Sigmoid colon (tissue), 3 donors: ENCODE results near the gene RAP1GAP.

Experiments
- CTCF ChIP-seq, 4 experiments: fragments of 450-650 bp in 3 of 4; fragments of 200-600 bp in 1 of 4; IDR thresholded peaks; one replicate each; pipeline ENCODE4 v1.5.1; 2016 to 2019; ENCODE audit warnings: antibody characterized with exemption in 4 of 4, mild to moderate bottlenecking in 3 of 4, moderate library complexity in 2 of 4
- POLR2A ChIP-seq, 2 donors: fragments of 450-650 bp; IDR thresholded peaks; one replicate each; pipeline ENCODE4 v1.6.1; 2016; ENCODE audit warnings: antibody characterized with exemption in 2 of 2, mild to moderate bottlenecking in 2 of 2, moderate library complexity in 2 of 2

DNA sequence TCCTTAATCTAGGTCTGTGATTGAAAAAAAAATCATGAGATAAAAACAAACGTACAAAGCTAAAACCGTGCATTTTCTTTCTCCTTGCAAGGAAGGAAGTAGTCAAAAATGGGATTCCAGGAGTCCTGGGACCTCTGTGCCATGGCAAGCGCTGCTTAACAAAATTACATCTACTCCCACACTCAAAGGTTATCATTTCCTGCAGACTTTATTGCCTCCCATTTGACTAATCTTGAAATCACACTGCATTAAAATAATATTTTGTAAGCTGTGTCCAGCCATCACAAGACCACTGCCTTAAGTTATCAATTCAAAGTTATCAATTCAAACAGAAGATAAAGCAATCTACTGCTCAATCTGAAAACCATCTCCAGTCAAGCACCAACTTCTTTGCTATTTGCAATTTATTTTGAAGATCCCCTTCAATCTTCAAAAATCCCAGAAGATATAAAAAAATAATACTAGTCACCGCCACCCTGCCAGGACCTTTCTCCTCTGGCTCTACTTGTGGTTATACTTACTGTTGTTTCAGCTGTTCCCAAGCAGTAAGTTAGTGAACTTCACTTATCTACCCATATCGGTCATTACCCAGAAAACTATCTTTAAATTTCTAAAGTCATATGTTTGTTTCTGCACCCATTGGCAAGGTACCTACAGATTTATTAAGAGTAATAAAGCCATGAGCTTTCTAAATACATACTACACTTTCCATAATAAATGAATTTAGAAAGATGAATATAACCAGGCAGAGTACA is 38.1 kb upstream of the RAP1GAP start:
- no peak for TF ChIP-seq CTCF (IDR thresholded peaks at IDR 0.05)
- no peak for TF ChIP-seq POLR2A (IDR thresholded peaks at IDR 0.05)
